Duodenal mucosa (tissue), 2 donors: ENCODE measurements around the gene GEMIN2.
"Not testable (repeated sequence)": the region's sequence is repeated elsewhere in the genome, so short reads cannot be mapped to it uniquely, and the experiment has no call there.

Experiments used
- H3K27ac ChIP-seq: one replicate; pipeline ENCODE4 v1.7.0; 2013; ENCODE audit warnings: low read depth, low read length
- H3K27me3 ChIP-seq, 2 donors: one replicate each; pipeline ENCODE4 v1.7.0; 2013; ENCODE audit warnings: low read length in 2 of 2, control low read depth in 1 of 2; ENCODE audit not compliant: insufficient read depth in 2 of 2, control insufficient read depth in 1 of 2
- H3K36me3 ChIP-seq, 2 donors: one replicate each; pipeline ENCODE4 v1.7.0; 2013; ENCODE audit warnings: low read length in 2 of 2, control low read depth in 1 of 2; ENCODE audit not compliant: insufficient read depth in 2 of 2, control insufficient read depth in 1 of 2
- H3K4me1 ChIP-seq, 2 donors: one replicate each; pipeline ENCODE4 v1.7.0; 2013; ENCODE audit warnings: low read length in 2 of 2, control low read depth in 1 of 2; ENCODE audit not compliant: insufficient read depth in 2 of 2, control insufficient read depth in 1 of 2
- H3K4me3 ChIP-seq, 2 donors: one replicate each; pipeline ENCODE4 v1.7.0; 2013; ENCODE audit warnings: low read length in 2 of 2, low read depth in 1 of 2
- H3K9ac ChIP-seq, 2 donors: one replicate each; pipeline ENCODE4 v1.7.0; 2013; ENCODE audit warnings: low read length in 2 of 2, low read depth in 1 of 2
- H3K9me3 ChIP-seq, 2 donors: one replicate each; pipeline ENCODE4 v1.7.0; 2013; ENCODE audit warnings: low read length in 2 of 2, control low read depth in 1 of 2; ENCODE audit not compliant: control insufficient read depth in 1 of 2

The GEMIN2 gene

GRCh38 chr14:39175445-39176262, 61.5 kb downstream of the GEMIN2 start:
- Histone ChIP-seq H3K27ac (peak overlapping the region; percentile 94), H3K27me3 (no peaks in the 10 kb centered on the region), H3K4me3 (peak overlapping the region; percentile 93 to 98), H3K9ac (peak overlapping the region; percentile 94 to 99), H3K9me3 (peaks cover 0 to 2% of the 10 kb centered on the region in 2 donors), H3K36me3 (peaks cover 18 to 40% of the 10 kb centered on the region in 2 donors), H3K4me1 (peaks cover 4 to 17% of the 10 kb centered on the region in 2 donors)

DNA sequence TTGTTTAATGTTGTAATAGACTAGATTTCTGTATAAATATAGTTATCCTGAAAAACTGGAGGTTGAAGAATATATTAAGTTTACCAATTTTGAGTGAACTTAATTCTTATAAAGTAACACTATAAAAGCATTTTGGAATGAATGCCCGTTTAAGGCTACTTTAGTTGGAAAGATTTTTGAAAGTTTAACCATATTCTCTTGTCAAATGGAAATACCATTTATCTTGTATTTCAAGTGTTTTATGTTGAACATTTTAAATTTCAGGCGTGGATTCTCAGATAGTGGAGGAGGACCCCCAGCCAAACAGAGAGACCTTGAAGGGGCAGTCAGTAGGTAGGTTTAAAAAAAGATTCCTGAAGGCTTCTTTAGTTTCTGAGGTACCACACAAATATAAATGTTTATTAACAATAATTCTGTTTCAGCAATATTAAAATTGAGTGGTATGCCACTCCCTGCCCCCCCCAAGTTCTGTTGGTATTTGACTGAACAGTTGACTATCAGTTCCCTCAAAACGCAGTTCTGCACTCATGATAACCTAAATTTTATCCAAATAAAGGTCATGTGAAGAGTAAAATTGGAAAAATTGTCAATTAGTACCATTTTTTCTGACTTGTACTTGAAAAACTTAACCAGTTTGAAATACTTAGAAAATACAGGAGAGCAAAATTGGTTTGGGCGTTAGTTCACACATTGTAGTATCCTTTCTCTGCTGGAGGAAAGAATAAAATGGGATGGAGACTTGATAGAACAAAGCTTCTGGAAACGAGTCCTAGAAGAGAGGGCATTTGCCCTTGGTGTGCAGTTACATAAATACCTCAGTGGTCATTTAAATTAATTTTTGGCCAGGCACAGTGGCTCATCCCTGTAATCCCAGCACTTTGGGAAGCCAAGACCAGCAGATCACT, 62.4 kb downstream of the GEMIN2 start:
- no peaks in the 10 kb centered on the region for H3K27me3 ChIP-seq
- H3K36me3 ChIP-seq = peaks cover 26 to 49% of the 10 kb centered on the region in 2 donors
- peak overlapping the region; percentile 94 to 99 for H3K9ac ChIP-seq
- peaks cover 0 to 13% of the 10 kb centered on the region in 2 donors for H3K4me1 ChIP-seq
- H3K4me3 ChIP-seq = peak overlapping the region; percentile 93 to 98
- H3K9me3 ChIP-seq = peaks cover 0 to 2% of the 10 kb centered on the region in 2 donors
- no peak overlapping the region for H3K27ac ChIP-seq

DNA sequence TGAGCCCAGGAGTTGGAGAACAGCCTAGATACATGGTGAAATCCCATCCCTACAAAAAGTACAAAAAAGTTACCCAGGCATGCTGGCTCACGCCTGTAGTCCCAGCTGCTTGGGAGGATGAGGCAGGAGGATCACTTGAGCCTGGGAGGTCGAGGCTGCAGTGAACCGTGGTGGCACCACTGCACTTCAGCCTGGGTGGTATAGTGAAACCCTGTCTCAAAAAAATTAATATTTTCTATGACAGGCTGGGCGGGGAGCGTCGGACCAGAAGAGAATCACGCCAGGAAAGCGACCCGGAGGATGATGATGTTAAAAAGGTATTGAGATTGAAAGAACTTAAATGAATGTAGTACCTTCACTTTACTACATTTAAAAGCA, 63.0 kb downstream of the GEMIN2 start:
- Histone ChIP-seq H3K36me3 (peaks cover 28 to 54% of the 10 kb centered on the region in 2 donors), H3K4me1 (peaks cover 0 to 13% of the 10 kb centered on the region in 2 donors), H3K9ac (no peak overlapping the region), H3K27me3 (no peaks in the 10 kb centered on the region), H3K9me3 (peaks cover 0 to 2% of the 10 kb centered on the region in 2 donors), H3K4me3 (no peak overlapping the region), H3K27ac (no peak overlapping the region)

DNA sequence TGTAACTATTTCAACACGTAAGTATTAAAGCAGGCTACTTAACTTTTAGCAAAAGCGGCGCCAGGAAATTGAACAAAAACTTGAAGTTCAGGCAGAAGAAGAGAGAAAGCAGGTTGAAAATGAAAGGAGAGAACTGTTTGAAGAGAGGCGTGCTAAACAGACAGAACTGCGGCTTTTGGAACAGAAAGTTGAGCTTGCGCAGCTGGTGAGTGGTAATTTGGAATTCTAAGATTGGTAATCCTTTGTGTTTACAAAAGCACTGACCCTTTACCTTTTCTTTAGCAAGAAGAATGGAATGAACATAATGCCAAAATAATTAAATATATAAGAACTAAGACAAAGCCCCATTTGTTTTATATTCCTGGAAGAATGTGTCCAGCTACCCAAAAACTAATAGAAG, 64.9 kb downstream of the GEMIN2 start:
- Histone ChIP-seq H3K9ac (no peak overlapping the region), H3K4me3 (no peak overlapping the region), H3K4me1 (peaks cover 0 to 13% of the 10 kb centered on the region in 2 donors), H3K27me3 (no peaks in the 10 kb centered on the region), H3K27ac (no peak overlapping the region), H3K9me3 (peaks cover 0 to 2% of the 10 kb centered on the region in 2 donors), H3K36me3 (peaks cover 38 to 73% of the 10 kb centered on the region in 2 donors)

DNA sequence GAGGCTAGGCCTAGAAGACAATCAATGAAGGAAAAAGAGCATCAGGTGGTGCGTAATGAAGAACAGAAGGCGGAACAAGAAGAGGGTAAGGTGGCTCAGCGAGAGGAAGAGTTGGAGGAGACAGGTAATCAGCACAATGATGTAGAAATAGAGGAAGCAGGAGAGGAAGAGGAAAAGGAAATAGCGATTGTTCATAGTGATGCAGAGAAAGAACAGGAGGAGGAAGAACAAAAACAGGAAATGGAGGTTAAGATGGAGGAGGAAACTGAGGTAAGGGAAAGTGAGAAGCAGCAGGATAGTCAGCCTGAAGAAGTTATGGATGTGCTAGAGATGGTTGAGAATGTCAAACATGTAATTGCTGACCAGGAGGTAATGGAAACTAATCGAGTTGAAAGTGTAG, 66.4 kb downstream of the GEMIN2 start:
- Histone ChIP-seq H3K27ac (no peak overlapping the region), H3K36me3 (peaks cover 38 to 81% of the 10 kb centered on the region in 2 donors), H3K4me1 (peaks cover 0 to 11% of the 10 kb centered on the region in 2 donors), H3K9ac (no peak overlapping the region), H3K9me3 (no peaks in the 10 kb centered on the region), H3K4me3 (no peak overlapping the region), H3K27me3 (no peaks in the 10 kb centered on the region)

DNA sequence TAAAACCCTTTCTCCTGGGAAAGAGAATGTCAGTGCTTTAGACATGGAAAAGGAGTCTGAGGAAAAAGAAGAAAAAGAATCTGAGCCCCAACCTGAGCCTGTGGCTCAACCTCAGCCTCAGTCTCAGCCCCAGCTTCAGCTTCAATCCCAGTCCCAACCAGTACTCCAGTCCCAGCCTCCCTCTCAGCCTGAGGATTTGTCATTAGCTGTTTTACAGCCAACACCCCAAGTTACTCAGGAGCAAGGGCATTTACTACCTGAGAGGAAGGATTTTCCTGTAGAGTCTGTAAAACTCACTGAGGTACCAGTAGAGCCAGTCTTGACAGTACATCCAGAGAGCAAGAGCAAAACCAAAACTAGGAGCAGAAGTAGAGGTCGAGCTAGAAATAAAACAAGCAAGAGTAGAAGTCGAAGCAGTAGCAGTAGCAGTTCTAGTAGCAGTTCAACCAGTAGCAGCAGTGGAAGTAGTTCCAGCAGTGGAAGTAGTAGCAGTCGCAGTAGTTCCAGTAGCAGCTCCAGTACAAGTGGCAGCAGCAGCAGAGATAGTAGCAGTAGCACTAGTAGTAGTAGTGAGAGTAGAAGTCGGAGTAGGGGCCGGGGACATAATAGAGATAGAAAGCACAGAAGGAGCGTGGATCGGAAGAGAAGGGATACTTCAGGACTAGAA, 67.0 kb downstream of the GEMIN2 start:
- H3K36me3 ChIP-seq = peaks cover 38 to 81% of the 10 kb centered on the region in 2 donors
- peaks cover 0 to 6% of the 10 kb centered on the region in 2 donors for H3K4me1 ChIP-seq
- no peak overlapping the region for H3K9ac ChIP-seq
- no peaks in the 10 kb centered on the region for H3K9me3 ChIP-seq
- H3K27ac ChIP-seq = no peak overlapping the region
- no peak overlapping the region for H3K4me3 ChIP-seq
- no peaks in the 10 kb centered on the region for H3K27me3 ChIP-seq

DNA sequence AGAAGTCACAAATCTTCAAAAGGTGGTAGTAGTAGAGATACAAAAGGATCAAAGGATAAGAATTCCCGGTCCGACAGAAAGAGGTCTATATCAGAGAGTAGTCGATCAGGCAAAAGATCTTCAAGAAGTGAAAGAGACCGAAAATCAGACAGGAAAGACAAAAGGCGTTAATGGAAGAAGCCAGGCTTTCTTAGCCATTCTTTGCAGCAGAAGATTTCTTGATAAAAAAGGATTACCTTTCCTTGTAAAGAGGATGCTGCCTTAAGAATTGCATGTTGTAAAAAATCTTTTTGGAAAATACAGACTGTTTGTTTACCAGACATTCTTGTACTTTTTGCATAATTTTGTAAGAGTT, 67.5 kb downstream of the GEMIN2 start:
- Histone ChIP-seq H3K4me3 (no peak overlapping the region), H3K36me3 (peaks cover 37 to 79% of the 10 kb centered on the region in 2 donors), H3K9me3 (no peaks in the 10 kb centered on the region), H3K27ac (no peak overlapping the region), H3K9ac (no peak overlapping the region), H3K4me1 (peaks cover 0 to 1% of the 10 kb centered on the region in 2 donors), H3K27me3 (no peaks in the 10 kb centered on the region)

GRCh38 chr14:39182770-39183684, 68.9 kb downstream of the GEMIN2 start:
- H3K4me1 ChIP-seq = no peaks in the 10 kb centered on the region
- H3K9ac ChIP-seq = no peak overlapping the region
- no peak overlapping the region for H3K27ac ChIP-seq
- no peak overlapping the region for H3K4me3 ChIP-seq
- H3K27me3 ChIP-seq = no peaks in the 10 kb centered on the region
- no peaks in the 10 kb centered on the region for H3K9me3 ChIP-seq
- peaks cover 27 to 66% of the 10 kb centered on the region in 2 donors for H3K36me3 ChIP-seq

DNA sequence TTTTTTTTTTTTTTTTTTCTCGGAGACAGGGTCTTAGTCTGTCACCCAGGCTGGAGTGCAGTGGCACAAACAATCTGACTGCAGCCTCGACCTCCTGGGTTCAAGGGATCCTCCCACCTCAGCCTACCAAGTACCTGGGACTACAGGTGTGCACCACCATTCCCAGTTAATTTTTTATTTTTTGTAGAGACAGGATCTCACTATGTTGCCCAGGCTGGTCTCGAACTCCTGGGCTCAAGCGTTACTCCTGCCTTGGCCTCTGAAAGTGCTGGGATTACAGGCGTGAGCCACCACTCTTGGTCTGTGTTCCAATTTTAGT, 69.5 kb downstream of the GEMIN2 start:
- H3K27me3 ChIP-seq, H3K4me1 ChIP-seq, H3K4me3 ChIP-seq, H3K9me3 ChIP-seq, H3K27ac ChIP-seq, H3K9ac ChIP-seq: not testable (repeated sequence)
- H3K36me3 ChIP-seq = peaks cover 27 to 60% of the 10 kb centered on the region in 2 donors
